Activated naive CD4-positive, alpha-beta T cell treated with anti-CD3 and anti-CD28 coated beads, Interleukin-2, amount 10 ng/mL, durations not matched to agents 7 days and 5 days (primary cell): ENCODE data around the gene NXPH3.

Experiments used
- CTCF ChIA-PET: fragments of 350-600 bp; sonication (Branson Sonifier 250); formaldehyde crosslinking; loops from one replicate; lab custom pipeline; 2021; ENCODE audit warnings: antibody characterized with exemption; lab: Charles Lee
- DNase-seq: peaks from one replicate; pipeline ENCODE4 v3.0.0-alpha.2; 2020
- H3K27ac Mint-ChIP-seq: one replicate; pipeline ENCODE4 v1.8.0; 2021; ENCODE audit warnings: mild to moderate bottlenecking, moderate library complexity, mixed read lengths
- H3K27me3 Mint-ChIP-seq: one replicate; pipeline ENCODE4 v1.8.0; 2021; ENCODE audit warnings: mild to moderate bottlenecking, mixed read lengths
- H3K36me3 Mint-ChIP-seq: one replicate; pipeline ENCODE4 v1.8.0; 2021; ENCODE audit warnings: mixed read lengths
- H3K4me1 Mint-ChIP-seq: one replicate; pipeline ENCODE4 v1.8.0; 2021; ENCODE audit warnings: mixed read lengths
- H3K4me3 Mint-ChIP-seq: one replicate; pipeline ENCODE4 v1.8.0; 2021; ENCODE audit warnings: mild to moderate bottlenecking, moderate library complexity, mixed read lengths
- H3K9me3 Mint-ChIP-seq: one replicate; pipeline ENCODE4 v1.8.0; 2021; ENCODE audit warnings: mixed read lengths

NXPH3 gene

DNA sequence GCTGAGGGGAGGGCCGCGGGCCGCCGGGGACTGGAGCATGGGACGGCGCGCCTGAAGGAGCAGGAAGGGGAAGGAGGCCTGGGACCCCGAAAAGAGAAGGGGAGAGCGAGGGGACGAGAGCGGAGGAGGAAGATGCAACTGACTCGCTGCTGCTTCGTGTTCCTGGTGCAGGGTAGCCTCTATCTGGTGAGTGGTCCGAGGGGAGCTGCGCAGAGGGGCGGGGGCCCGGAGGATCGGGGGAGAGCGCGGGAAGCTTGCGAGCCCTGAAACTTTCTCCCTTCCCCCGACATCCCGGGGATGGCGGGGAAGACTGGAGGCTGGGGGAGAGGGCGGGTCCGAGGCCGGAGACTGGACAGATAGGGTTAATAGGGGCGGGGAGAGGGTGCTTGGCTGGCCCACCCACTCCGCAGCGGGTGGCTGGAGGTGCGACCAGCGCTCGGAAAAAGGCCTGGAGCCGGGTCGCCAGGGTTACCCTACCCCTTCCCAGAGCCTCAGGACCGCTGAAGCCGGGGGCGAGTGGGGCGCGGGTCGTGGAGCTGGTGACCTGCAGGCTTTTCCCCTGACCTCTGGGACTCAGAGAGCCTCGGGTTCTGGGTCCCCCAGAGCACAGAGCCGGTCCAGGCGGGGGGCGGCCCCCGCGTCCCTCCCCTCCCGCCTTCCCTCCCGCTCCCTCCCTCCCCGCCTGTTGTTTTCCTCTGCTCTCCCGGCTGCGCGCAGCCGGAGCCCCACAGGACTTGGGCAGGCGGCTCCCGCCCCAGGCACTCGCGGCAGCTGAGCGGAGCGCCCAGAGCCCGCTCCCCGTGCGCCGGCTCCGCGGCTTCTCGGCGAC lies 631 bp downstream of the NXPH3 start:
- Mint-ChIP-seq H3K27me3 (peaks cover 95% of the 10 kb centered on the region), H3K27ac (no peak overlapping the region), H3K36me3 (no peaks in the 10 kb centered on the region), H3K4me3 (peak overlapping the region; percentile 62), H3K9me3 (no peaks in the 10 kb centered on the region), H3K4me1 (peaks cover 10% of the 10 kb centered on the region)
- DNase-seq = no peak
- CTCF ChIA-PET = interaction anchor here (0.6 to 13.9 kb wide), 8 partner anchors 42 to 201 kb away, joined by 3 to 377 read pairs (median 4); partner anchors contain the start of gene SLC35B1

DNA sequence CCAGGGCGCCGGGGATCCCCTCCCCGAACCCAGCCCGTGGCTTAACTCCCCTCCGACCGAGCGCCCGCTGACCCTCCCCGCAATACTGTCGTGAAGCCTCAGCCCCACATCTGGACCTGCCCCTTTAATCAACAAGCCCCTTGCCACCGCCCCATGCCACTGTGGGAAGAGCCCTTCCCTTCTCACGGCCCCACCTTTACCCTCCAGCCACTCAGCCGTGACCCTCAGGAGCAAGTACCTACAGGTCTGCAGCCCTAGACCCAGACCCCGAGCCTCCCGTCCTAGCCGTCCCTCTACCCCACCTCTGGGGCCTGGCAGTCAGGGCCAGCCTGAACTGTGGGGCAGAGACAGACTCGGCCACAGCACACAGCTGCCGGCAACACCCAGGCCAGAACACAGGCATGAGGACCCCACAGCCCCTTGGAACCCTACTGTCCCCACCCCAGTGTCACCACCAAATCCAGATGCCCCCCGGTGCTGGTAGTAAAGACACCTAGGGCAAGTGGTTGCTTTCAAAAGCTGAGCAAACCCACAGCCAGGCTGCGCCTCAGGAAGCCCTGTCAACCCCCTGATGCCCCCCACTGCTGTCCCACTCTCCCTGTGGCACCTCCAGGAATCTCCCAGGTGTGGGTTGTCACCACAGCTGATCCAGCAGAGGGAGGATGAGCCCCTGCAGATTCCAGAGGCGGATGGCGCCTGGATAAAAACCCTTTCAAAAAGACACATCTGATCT lies 1.4 kb downstream of the NXPH3 start:
- peaks cover 87% of the 10 kb centered on the region for H3K27me3 Mint-ChIP-seq
- CTCF ChIA-PET = interaction anchor here (0.5 to 13.9 kb wide), 2 partner anchors 128 to 205 kb away, joined by 3 to 377 read pairs; partner anchors contain the start of gene SLC35B1
- DNase-seq = no peak
- no peak overlapping the region for H3K27ac Mint-ChIP-seq
- no peaks in the 10 kb centered on the region for H3K9me3 Mint-ChIP-seq
- H3K4me3 Mint-ChIP-seq = peak overlapping the region; percentile 38
- no peaks in the 10 kb centered on the region for H3K36me3 Mint-ChIP-seq
- H3K4me1 Mint-ChIP-seq = peaks cover 9% of the 10 kb centered on the region

DNA sequence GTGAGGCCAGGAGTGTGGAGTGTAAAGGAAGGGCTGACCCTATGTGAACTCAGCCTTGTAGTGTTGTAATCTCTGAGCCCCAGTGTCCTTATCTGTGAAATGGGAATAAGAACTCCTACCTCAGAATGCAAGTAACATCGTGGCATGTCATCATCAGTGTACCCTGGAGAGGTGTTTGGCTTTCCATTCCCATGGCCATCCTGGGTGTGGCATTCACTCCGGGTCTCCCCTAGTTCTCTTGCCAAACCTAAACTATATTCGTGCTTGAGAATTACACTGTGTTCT lies 1.9 kb downstream of the NXPH3 start:
- Mint-ChIP-seq H3K27me3 (peaks cover 82% of the 10 kb centered on the region), H3K4me3 (no peak overlapping the region), H3K9me3 (no peaks in the 10 kb centered on the region), H3K36me3 (no peaks in the 10 kb centered on the region), H3K27ac (no peak overlapping the region), H3K4me1 (peaks cover 9% of the 10 kb centered on the region)
- CTCF ChIA-PET = interaction anchor here (0.5 kb wide), 1 partner anchor 205 kb away, joined by 3 read pairs; no protein-coding TSS in a partner anchor
- no peak for DNase-seq

GRCh38 chr17:49577963-49578362 lies 2.3 kb downstream of the NXPH3 start:
- no peak for DNase-seq
- no peaks in the 10 kb centered on the region for H3K9me3 Mint-ChIP-seq
- no peak overlapping the region for H3K4me3 Mint-ChIP-seq
- H3K27me3 Mint-ChIP-seq = peaks cover 78% of the 10 kb centered on the region
- H3K4me1 Mint-ChIP-seq = peaks cover 9% of the 10 kb centered on the region
- H3K36me3 Mint-ChIP-seq = no peaks in the 10 kb centered on the region
- no peak overlapping the region for H3K27ac Mint-ChIP-seq
- CTCF ChIA-PET = no interaction called here

DNA sequence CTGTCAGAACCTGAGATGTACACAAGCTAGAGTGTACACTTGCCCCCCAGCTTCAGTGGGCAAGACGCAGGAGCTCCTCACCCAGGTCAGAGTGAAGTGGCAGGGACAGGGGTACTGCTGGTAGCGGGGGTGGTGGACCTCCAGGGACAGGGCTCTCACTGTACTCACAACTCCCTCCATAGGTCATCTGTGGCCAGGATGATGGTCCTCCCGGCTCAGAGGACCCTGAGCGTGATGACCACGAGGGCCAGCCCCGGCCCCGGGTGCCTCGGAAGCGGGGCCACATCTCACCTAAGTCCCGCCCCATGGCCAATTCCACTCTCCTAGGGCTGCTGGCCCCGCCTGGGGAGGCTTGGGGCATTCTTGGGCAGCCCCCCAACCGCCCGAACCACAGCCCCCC lies 2.7 kb downstream of the NXPH3 start:
- CTCF ChIA-PET = no interaction called here
- Mint-ChIP-seq H3K27ac (no peak overlapping the region), H3K4me1 (peaks cover 9% of the 10 kb centered on the region), H3K9me3 (no peaks in the 10 kb centered on the region), H3K27me3 (peaks cover 74% of the 10 kb centered on the region), H3K36me3 (no peaks in the 10 kb centered on the region), H3K4me3 (no peak overlapping the region)
- DNase-seq = no peak

DNA sequence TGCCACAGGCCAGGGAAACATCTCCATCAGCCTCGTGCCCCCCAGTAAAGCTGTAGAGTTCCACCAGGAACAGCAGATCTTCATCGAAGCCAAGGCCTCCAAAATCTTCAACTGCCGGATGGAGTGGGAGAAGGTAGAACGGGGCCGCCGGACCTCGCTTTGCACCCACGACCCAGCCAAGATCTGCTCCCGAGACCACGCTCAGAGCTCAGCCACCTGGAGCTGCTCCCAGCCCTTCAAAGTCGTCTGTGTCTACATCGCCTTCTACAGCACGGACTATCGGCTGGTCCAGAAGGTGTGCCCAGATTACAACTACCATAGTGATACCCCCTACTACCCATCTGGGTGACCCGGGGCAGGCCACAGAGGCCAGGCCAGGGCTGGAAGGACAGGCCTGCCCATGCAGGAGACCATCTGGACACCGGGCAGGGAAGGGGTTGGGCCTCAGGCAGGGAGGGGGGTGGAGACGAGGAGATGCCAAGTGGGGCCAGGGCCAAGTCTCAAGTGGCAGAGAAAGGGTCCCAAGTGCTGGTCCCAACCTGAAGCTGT lies 3.4 kb downstream of the NXPH3 start:
- Mint-ChIP-seq H3K27ac (no peak overlapping the region), H3K27me3 (peaks cover 68% of the 10 kb centered on the region), H3K36me3 (no peaks in the 10 kb centered on the region), H3K4me1 (peaks cover 9% of the 10 kb centered on the region), H3K4me3 (no peak overlapping the region), H3K9me3 (no peaks in the 10 kb centered on the region)
- CTCF ChIA-PET = no interaction called here
- no peak for DNase-seq

GRCh38 chr17:49579522-49579921 lies 3.9 kb downstream of the NXPH3 start:
- DNase-seq = no peak
- Mint-ChIP-seq H3K4me1 (peaks cover 9% of the 10 kb centered on the region), H3K27me3 (peaks cover 63% of the 10 kb centered on the region), H3K27ac (no peak overlapping the region), H3K36me3 (no peaks in the 10 kb centered on the region), H3K4me3 (no peak overlapping the region), H3K9me3 (no peaks in the 10 kb centered on the region)
- CTCF ChIA-PET = no interaction called here

DNA sequence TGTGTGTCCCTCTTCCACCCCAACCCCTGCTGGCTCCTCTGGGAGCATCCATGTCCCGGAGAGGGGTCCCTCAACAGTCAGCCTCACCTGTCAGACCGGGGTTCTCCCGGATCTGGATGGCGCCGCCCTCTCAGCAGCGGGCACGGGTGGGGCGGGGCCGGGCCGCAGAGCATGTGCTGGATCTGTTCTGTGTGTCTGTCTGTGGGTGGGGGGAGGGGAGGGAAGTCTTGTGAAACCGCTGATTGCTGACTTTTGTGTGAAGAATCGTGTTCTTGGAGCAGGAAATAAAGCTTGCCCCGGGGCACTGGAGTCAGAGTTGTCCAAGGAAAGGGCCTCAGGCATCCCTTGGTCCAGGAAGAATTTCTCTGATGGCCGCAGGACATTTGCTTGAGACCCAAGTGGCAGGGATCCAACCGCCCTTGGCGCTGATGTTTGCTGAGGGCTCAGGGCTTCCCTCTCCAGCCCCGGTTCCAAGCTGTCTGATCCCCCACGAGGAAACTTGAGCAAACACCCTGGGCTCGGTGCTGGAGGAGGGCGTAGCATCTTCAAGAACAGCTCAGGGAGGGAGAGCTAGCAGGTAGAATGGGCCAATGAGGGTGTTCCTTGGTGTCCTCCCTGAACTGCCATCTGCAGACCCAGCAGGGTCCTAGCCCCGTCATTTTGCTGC lies 4.5 kb downstream of the NXPH3 start:
- Mint-ChIP-seq H3K4me3 (no peak overlapping the region), H3K4me1 (peaks cover 9% of the 10 kb centered on the region)
- no peak for DNase-seq

GRCh38 chr17:49580981-49581647 lies 5.4 kb downstream of the NXPH3 start:
- Mint-ChIP-seq H3K27ac (no peak overlapping the region), H3K9me3 (no peaks in the 10 kb centered on the region), H3K4me1 (peaks cover 8% of the 10 kb centered on the region), H3K36me3 (no peaks in the 10 kb centered on the region), H3K27me3 (peaks cover 47% of the 10 kb centered on the region), H3K4me3 (no peak overlapping the region)
- CTCF ChIA-PET = no interaction called here
- no peak for DNase-seq

More for the DNA sequence above, 4.5 kb downstream of the NXPH3 start:
- H3K9me3 Mint-ChIP-seq = no peaks in the 10 kb centered on the region
- H3K27ac Mint-ChIP-seq = no peak overlapping the region
- CTCF ChIA-PET = no interaction called here
- no peaks in the 10 kb centered on the region for H3K36me3 Mint-ChIP-seq
- peaks cover 56% of the 10 kb centered on the region for H3K27me3 Mint-ChIP-seq

GRCh38 chr17:49581648-49581998 lies 6.0 kb downstream of the NXPH3 start:
- Mint-ChIP-seq H3K4me1 (peaks cover 6% of the 10 kb centered on the region), H3K27me3 (peaks cover 42% of the 10 kb centered on the region), H3K36me3 (no peaks in the 10 kb centered on the region), H3K27ac (no peak overlapping the region), H3K9me3 (no peaks in the 10 kb centered on the region), H3K4me3 (no peak overlapping the region)
- CTCF ChIA-PET = interaction anchor here (1.2 kb wide), 1 partner anchor 114 kb away, joined by 3 read pairs; no protein-coding TSS in a partner anchor
- no peak for DNase-seq

- Mint-ChIP-seq H3K4me1 (peaks cover 3% of the 10 kb centered on the region), H3K27me3 (peaks cover 36% of the 10 kb centered on the region), H3K27ac (no peak overlapping the region), H3K4me3 (no peak overlapping the region), H3K9me3 (no peaks in the 10 kb centered on the region), H3K36me3 (no peaks in the 10 kb centered on the region)
- no peak for DNase-seq
- CTCF ChIA-PET = interaction anchor here (0.9 to 2.1 kb wide), 5 partner anchors 12 to 114 kb away, joined by 3 to 7 read pairs (median 3); no protein-coding TSS in a partner anchor
Observed at GRCh38 chr17:49582055-49582722, 6.5 kb downstream of the NXPH3 start.

- Mint-ChIP-seq H3K4me3 (no peak overlapping the region), H3K27ac (no peak overlapping the region), H3K9me3 (no peaks in the 10 kb centered on the region), H3K36me3 (no peaks in the 10 kb centered on the region), H3K4me1 (no peaks in the 10 kb centered on the region), H3K27me3 (peaks cover 30% of the 10 kb centered on the region)
- DNase-seq = no peak
- CTCF ChIA-PET = interaction anchor here (0.9 to 2.1 kb wide), 5 partner anchors 13 to 113 kb away, joined by 3 to 7 read pairs (median 3); no protein-coding TSS in a partner anchor
Observed at GRCh38 chr17:49582789-49583188, 7.1 kb downstream of the NXPH3 start.

DNA sequence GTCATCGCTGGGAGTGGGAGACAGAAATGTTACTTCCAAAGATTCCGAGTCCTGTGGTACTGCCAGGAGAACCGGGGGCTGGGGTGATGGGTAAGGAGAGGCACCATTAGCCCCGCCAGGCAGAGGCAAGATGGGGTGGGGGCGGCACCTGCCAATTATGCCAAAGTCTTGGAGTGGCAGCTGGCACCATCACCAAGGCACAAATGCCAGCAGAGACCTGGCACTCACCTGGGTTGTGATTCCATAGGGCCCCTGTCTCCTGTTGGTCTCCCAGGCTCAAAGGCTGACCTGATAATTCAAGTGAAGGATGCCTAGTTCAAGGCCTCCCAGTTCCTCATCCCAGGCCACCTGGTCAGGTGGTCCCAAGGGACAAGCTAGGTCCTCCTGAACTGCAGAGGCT lies 7.6 kb downstream of the NXPH3 start:
- Mint-ChIP-seq H3K36me3 (no peaks in the 10 kb centered on the region), H3K27ac (no peak overlapping the region), H3K4me3 (no peak overlapping the region), H3K27me3 (peaks cover 26% of the 10 kb centered on the region), H3K9me3 (no peaks in the 10 kb centered on the region), H3K4me1 (no peaks in the 10 kb centered on the region)
- no peak for DNase-seq
- CTCF ChIA-PET = interaction anchor here (1.2 to 2.1 kb wide), 2 partner anchors 13 to 104 kb away, joined by 3 to 7 read pairs; no protein-coding TSS in a partner anchor
